HG03064 (cell line): ENCODE data around the gene WDR77.

Experiments
- ATAC-seq: cut with Tn5 transposase; IDR thresholded peaks from one replicate; pipeline ENCODE4 v1.9.1; 2021; ENCODE audit warnings: low read depth; ENCODE audit not compliant: unreplicated experiment

The WDR77 gene

GRCh38 chr1:111448918-111449702 is at the start of gene WDR77, which contains the start of gene ATP5PB:
Gene WDR77, minus strand, starts transcription at chr1:111449256. Its CDS starts 87 bp downstream, at chr1:111449169.
Gene ATP5PB, plus strand, starts transcription at chr1:111449464. Its CDS starts 78 bp downstream, at chr1:111449542.
- peak; percentile 89 for ATAC-seq

GRCh38 chr1:111497592-111497991 is 48.5 kb upstream of the WDR77 start:
- ATAC-seq = no peak

- no peak for ATAC-seq
These were observed 47.3 kb upstream of the WDR77 start for GRCh38 chr1:111496398-111496797.

GRCh38 chr1:111491070-111491469 is 42.0 kb upstream of the WDR77 start:
- no peak for ATAC-seq

GRCh38 chr1:111490220-111490619 is 41.2 kb upstream of the WDR77 start:
- no peak for ATAC-seq

- ATAC-seq = no peak
These were observed 40.5 kb upstream of the WDR77 start for GRCh38 chr1:111489604-111490003.

GRCh38 chr1:111488669-111489068 is 39.6 kb upstream of the WDR77 start:
- no peak for ATAC-seq

- no peak for ATAC-seq
These were observed 38.1 kb upstream of the WDR77 start for GRCh38 chr1:111487133-111487532.

- no peak for ATAC-seq
These were observed 37.4 kb upstream of the WDR77 start for GRCh38 chr1:111486431-111486830.

GRCh38 chr1:111484391-111485026 is 35.5 kb upstream of the WDR77 start:
- ATAC-seq = no peak

- no peak for ATAC-seq
These were observed 34.8 kb upstream of the WDR77 start for GRCh38 chr1:111483876-111484275.

GRCh38 chr1:111483166-111483565 is 34.1 kb upstream of the WDR77 start:
- no peak for ATAC-seq

- no peak for ATAC-seq
These were observed 32.5 kb upstream of the WDR77 start for GRCh38 chr1:111481387-111482221.

- ATAC-seq = no peak
These were observed 31.6 kb upstream of the WDR77 start for GRCh38 chr1:111480674-111481073.

- peak; percentile 51 for ATAC-seq
These were observed 27.8 kb upstream of the WDR77 start for GRCh38 chr1:111476761-111477309.

GRCh38 chr1:111476214-111476613 is 27.2 kb upstream of the WDR77 start:
- no peak for ATAC-seq

GRCh38 chr1:111475701-111476100 is 26.6 kb upstream of the WDR77 start:
- no peak for ATAC-seq

- ATAC-seq = no peak
These were observed 25.5 kb upstream of the WDR77 start for GRCh38 chr1:111474521-111474920.

GRCh38 chr1:111474106-111474505 is 25.1 kb upstream of the WDR77 start:
- ATAC-seq = no peak

- no peak for ATAC-seq
These were observed 22.5 kb upstream of the WDR77 start for GRCh38 chr1:111471538-111471937.

GRCh38 chr1:111471012-111471411 is 22.0 kb upstream of the WDR77 start:
- ATAC-seq = no peak
